Activated T-helper 1 cell treated with anti-CD3 and anti-CD28 coated beads, Interleukin-2, amount 50 U/mL, for 16 hours (primary cell): ENCODE results near the gene LAMB3.

Experiments used
- DNase-seq, 2 donors: peaks; one replicate each; pipeline ENCODE4 v3.0.0-alpha.2; 2020; ENCODE audit warnings: low read depth in 1 of 2, low spot score in 1 of 2

The LAMB3 gene

GRCh38 chr1:209598227-209598626 is 54.0 kb downstream of the LAMB3 start:
- no peak for DNase-seq

DNA sequence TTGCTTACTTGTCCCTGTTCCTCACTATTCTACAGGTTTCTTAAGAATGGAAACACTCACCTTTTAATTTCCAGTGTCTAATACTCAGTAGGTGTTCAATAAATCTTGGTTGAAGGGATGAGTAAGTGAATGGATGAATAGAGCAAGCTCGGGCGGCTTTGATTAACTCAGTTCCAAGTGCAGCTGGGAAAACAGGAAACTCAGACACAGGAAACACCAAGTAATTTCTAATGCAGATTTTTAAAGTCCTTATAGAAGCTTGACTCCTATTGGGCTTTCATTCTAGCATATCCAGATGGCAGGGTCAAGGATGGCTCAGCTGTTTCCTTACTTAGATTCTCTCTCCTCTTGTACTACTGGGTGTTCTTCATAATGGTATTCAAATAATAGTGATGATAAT is 54.7 kb downstream of the LAMB3 start:
- DNase-seq, result no peak

- DNase-seq, result no peak
Observed at GRCh38 chr1:209595599-209596285, 56.5 kb downstream of the LAMB3 start.

DNA sequence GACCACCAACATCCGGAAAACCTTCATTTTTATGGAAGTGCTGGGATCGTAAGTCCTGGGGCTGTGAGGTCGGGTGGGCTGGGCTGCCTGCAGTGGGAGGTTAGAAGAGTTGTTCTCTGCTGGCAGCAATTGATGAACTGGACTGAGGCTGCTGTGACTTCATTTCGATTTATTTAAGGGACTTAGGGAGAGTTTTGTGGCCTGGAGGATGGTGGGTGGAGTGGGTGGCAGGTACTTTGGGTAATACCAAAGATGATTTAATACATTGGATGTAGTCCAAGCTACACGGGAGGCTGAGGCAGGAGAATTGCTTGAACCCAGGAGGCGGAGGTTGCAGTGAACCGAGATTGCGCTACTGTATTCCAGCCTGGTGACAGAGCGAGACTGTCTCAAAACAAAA is 57.2 kb downstream of the LAMB3 start:
- DNase-seq, result no peak

DNA sequence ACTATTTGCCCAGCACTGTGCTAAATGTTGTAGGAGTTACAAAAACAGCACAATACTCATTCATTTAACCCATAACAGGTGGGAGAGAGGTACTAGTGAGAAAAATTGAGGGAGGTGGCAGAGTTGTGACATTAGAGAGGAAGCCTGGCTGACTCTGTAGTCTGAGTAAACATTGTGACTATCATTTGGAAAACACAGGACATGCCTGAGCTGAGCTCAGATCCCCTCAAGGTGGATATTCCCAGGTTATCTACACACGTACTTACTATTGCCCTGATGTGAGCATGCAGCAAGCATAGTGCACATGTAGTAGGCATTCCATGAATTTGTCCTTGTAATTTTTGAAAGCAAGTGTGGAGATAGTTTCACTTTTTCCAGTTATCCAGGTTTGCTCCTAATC is 57.8 kb downstream of the LAMB3 start:
- DNase-seq, result no peak

DNA sequence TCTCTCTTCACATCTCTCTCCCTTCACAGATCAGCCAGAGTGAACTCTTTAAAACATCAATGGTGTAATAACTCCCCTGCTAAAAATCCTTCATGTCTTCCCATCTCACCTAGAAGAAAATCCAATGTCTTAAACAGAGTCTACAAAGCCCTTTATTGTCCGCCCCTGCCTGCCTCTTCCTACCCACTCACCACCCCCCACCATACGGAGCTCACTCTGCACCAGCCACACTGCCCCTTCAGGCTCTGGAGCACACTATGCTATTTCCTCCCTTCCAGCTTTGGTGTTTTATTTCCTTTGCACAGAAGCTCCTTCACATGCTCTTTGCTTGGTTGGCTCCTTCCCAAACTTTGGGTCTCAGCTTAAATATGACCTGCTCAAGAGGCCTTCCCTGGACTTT is 58.5 kb downstream of the LAMB3 start:
- DNase-seq, result no peak

- DNase-seq, result no peak
Observed at GRCh38 chr1:209590405-209590804, 61.8 kb downstream of the LAMB3 start.

DNA sequence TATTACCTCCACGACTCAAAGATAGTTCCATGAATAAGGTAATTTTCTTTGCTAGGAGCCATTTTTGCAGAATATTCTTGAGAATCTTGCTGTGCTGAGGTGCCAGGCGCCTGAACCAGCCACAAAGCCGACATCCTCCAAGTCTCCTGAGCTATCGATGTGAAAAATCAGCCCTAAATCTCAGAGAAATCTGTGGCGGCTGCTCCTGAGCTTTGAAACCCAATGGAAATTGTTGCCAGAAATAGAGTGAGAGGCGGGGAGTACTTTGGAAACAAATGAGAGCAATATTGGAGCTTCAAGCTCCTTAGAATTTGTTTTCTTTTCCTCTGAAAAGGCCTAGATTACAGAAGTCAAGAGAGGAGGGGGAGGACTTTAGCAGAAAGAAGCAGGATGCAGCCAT is 62.4 kb downstream of the LAMB3 start:
- DNase-seq, result no peak

DNA sequence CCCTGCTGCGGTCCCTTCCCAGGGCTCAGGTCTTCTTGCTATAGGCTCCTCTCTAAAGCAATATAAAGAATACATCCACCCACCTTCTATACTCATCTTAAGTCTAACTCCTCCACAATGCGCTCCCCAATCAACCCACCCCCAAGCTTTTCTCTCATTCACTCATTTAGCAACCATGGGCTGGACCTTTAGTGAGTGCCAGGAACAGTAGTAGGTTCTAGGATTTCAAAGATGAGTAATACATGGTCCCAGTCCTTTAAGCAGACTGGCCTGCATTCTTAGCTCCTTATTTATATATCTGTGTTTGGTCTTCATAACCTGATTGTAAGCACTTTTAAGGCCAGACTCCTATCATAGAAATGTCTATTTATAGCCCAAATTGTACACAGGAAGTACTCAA is 62.8 kb downstream of the LAMB3 start:
- no peak for DNase-seq

GRCh38 chr1:209587789-209588188 is 64.4 kb downstream of the LAMB3 start:
- DNase-seq, result no peak

DNA sequence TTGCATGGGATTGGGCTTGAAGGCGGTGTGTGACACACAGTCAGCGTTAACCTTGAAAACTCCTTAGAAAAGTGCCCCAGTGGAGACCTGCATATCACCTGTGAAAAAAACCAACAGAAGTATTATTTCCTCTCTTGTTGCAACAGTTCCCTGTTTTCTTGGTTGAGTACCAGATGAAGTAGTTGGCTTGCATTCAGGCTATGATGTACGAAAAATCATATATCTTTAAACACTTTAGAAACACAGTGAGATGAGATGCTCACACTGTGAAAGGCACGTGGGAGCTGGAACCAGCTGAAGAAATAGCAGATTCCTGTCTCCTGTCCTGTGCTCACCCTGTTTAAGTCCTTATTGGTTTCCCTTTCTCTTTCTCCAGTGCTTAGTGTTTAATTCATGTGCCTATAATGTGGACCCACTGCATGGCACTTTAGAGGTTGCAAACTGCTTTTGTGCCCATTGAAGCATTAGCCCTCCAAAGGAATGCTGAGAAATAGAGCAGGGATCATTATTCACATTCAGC is 65.9 kb downstream of the LAMB3 start:
- DNase-seq, result no peak

DNA sequence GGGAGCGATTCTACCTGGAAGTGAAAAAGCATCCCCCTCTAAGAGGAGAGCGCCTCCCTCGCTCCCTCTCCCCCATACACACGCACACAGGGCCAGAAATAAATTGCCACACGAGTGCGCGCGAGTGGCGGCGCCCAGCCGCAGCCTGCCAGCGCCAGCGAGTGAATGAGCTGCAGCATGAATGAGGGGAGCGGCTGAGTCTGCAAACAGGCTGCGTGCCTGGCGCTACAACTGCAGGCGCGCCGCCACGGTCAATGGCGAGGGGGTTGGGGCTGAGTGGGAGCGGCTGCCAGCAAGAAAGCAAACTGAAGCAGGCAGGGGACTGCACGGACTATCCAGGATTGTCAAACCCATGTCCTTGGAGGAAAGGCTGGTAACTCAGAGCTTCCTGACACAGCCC is 66.6 kb downstream of the LAMB3 start:
- no peak for DNase-seq

GRCh38 chr1:209585197-209585596 is 67.0 kb downstream of the LAMB3 start:
- DNase-seq, result no peak

DNA sequence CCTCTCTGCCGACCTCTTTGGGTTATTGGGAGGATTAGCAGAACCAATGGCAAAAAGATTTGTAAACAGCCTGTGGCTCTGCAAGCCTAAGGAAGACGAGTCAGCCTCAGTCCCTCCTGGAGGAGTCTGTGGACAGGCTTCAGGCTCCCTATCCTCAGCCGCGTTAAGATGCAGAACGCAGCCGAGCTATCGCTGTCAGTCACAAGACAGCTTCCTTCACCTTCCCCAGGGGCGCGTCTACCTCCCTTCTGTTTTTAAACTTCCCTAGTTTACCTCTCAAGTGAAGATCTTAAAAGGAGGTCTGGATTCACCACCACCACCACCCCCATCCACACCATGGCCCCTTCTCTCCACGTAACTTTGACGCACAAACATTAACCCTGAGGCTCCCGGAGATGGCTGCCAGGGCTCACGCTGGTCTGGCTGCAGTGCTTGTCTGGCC is 68.0 kb downstream of the LAMB3 start:
- no peak for DNase-seq

- no peak for DNase-seq
Observed at GRCh38 chr1:209583408-209583807, 68.8 kb downstream of the LAMB3 start, which contains the start of gene CAMK1G. TSS of gene CAMK1G (plus strand) at chr1:209583714. CDS start at chr1:209594984, 11,270 bp downstream.

GRCh38 chr1:209580577-209580976 is 71.6 kb downstream of the LAMB3 start:
- DNase-seq, result no peak

- no peak for DNase-seq
Observed at GRCh38 chr1:209577346-209577745, 74.9 kb downstream of the LAMB3 start.

DNA sequence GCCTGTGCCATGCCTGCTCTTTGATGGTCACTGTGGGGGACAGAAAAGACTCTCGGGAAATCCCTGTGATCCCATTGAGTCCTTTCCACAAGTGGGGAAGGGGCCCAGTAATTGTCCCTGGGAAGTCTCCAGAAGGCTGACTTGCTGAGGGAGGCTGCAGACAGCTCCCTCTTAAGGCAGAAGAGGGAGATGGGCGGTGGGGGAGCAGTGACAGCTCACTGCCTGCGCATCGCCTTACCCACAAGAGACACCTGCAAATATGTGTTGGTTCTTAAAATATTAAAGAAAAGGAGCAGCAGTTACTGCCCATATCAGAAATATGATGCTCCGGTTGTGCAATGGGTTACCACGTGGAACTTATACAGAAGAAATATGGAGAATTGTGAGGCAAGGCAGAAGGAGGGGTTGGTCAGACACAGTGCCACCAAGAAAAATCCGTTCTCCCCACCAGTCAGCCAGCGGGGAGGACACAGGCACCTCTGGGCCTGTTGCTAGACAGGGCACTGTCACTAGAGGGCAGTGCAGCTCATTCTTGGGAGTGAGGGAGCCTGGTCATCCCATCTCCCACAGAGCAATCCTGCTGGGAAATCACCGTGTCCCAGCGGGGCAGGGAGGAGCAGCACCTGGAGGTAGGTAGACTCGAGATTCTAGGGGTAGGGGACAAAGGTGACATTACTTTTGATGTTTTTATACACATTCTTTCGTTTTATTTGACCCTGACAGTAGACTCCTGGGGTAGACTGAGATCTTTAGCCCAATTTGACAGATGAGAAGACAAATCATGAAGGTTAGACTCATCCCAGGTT is 75.6 kb downstream of the LAMB3 start:
- peak; percentile 29 to 38 for DNase-seq

DNA sequence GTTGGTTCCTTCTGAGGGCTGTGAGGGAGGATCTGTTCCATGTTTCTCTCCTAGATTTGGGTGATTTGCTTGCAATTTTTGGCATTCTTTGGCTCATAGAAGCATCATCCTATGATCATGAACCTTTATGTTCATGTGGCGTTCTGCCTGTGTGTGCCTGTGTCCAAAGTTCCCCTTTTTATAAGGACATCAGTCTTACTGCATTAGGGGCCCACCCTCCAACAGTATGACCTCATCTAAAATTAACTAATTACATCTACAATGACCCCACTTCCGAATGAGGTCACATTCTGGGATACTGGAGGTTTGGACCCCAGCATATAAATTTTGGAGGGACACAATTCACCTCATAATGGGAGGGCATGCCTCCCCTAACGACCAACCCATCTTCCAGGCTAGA is 81.5 kb downstream of the LAMB3 start:
- no peak for DNase-seq

- peak; percentile 50 to 55 for DNase-seq
Observed at GRCh38 chr1:209569455-209570207, 82.6 kb downstream of the LAMB3 start.

DNA sequence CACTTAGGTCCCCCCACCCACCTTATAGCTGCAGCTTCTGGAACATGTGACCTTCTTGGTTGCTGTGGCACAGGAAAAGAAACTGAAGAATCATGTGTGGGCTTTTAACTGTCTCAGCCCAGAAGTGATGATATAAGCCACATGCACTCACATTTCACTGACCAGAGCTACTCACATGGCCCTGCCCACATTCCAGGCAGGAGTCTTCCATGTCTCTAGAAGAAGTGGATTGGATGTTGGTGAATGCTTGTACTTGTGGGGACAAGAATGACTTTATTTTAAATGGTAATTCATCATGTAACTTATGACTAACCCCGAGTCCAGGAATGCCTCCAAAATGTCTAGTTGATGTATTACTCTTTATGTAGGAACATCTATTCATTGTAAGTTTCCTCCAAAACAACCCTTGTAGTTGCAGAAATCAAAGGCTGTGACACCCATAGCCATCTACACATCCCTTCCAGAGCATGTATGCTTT is 84.5 kb downstream of the LAMB3 start:
- no peak for DNase-seq
